CD4-positive, alpha-beta T cell treated with Interleukin-17A for 4 hours (primary cell): ENCODE results near the gene ADRM1.

Experiments
- DNase-seq: peaks from one replicate; pipeline ENCODE4 v3.0.0-alpha.2; 2020; ENCODE audit warnings: mixed read lengths

The ADRM1 gene

DNA sequence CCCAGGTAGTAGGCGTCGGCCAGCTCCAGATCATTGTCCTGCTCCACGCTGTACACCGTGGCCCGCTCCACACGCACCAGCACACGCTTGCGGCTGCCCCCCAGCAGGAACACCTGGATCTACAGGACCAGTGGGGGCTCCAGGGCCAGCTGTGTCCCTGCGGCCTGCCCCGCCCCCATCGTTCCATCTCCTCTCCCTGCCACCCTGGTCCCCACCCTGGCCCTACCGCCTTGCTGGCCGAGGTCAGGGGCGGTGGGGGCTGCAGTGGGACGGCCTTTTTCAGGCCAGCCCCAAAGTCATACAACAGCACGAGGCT is 9.8 kb downstream of the ADRM1 start:
- no peak for DNase-seq

GRCh38 chr20:62313021-62313420 is 10.2 kb downstream of the ADRM1 start:
- DNase-seq, result no peak

DNA sequence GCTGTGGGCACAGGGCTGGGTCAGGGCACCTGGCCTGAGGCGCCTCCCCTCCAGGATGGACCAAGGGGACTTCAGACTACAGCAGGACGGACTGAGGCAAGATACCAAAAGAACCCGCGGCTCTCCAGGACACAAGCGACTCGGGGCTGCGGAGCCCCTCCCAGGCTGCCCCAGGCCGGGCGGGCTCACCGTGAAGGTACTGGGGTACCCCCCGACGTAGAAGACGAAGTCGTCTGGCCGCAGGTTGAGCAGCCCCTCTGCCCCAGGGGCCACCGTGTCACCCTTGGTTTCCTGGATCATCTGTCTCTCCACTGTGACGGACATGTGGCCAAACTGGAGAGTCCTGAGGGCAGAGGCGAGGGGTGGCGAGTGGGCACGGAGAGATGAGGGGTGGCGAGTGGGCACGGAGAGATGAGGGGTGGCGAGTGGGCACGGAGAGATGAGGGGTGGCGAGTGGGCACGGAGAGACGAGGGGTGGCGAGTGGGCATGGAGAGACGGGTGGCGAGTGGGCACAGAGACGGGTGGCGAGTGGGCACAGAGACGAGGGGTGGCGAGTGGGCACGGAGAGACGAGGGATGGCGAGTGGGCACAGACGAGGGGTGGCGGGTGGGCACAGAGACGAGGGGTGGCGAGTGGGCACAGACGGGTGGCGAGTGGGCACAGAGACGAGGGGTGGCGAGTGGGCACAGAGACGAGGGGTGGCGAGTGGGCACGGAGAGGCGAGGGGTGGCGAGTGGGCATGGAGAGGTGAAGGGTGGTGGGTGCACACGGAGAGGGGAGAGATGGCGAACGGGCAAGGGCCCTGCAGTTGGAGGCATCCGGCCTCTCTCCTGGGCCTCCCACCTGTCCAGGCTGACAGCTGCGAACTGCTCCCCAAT is 10.9 kb downstream of the ADRM1 start:
- no peak for DNase-seq

GRCh38 chr20:62314339-62314638 is 11.5 kb downstream of the ADRM1 start:
- DNase-seq, result no peak

GRCh38 chr20:62314711-62315302 is 12.0 kb downstream of the ADRM1 start:
- no peak for DNase-seq

DNA sequence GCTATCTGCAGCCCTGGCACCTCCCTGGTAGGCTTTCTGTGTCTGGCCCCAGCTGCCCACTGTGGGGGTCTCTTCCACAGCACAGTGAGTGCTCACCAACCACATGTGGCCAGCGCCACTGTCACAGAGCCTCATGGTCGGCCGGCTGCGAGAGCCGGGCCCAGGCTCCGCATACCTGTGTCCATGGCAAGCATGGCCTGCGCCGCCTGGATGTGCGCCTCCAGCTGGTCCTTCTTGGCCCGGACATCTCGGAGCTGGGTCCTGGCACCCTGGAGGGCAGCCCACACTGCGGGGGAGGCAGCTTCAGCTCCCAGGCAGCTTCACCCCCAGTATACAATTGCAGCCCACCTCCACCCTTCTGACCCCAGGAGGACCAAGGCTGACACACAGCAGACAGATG is 13.0 kb downstream of the ADRM1 start:
- no peak for DNase-seq

GRCh38 chr20:62316331-62317166 is 13.8 kb downstream of the ADRM1 start:
- DNase-seq, result no peak

- DNase-seq, result no peak
Measured at GRCh38 chr20:62317167-62317655, 14.4 kb downstream of the ADRM1 start.

GRCh38 chr20:62318400-62319345 is 15.9 kb downstream of the ADRM1 start:
- DNase-seq, result no peak

- DNase-seq, result no peak
Measured at GRCh38 chr20:62319346-62319909, 16.6 kb downstream of the ADRM1 start.

- no peak for DNase-seq
Measured at GRCh38 chr20:62320581-62321354, 18.0 kb downstream of the ADRM1 start.

DNA sequence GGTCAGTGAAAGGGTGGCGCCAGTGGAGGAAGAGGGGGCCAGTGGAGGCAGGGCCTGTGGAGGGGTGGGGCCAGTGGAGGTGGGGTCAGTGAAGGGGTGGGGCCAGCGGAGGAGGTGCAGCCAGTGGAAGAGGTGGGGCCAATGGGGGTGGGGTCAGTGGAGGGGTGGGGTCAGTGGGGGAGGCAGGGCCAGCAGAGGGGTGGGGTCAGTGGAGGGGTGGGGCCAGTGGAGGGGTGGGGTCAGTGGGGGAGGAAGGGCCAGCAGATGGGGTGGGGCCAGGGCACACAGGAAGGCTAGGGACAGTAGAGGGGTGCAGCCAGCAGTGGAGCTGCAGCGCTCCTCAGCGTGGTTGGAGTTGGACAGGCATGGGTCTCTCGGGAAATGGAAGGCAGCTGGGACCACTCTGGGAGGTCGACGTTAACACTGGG is 18.7 kb downstream of the ADRM1 start:
- DNase-seq, result no peak

DNA sequence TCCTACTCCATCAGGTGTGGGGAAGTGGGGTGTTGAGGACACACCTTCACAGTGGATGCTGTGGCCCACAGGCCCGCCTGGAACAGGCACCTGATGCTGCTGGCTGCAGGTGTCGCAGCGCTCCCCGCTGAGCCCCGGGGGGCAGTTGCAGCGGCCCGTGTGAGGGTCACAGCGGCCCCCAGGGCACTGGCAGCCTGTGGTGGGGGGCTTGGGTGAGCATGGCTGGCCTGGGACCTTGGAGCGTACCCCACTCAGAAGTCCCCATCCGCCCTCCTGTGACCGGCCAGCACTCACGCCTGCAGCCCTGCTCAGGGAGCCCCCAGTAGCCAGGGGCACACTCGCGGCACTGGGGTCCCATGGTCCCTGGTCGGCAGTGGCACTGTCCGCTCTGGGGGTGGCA is 19.2 kb downstream of the ADRM1 start:
- no peak for DNase-seq

- no peak for DNase-seq
Measured at GRCh38 chr20:62322492-62323041, 19.8 kb downstream of the ADRM1 start.

DNA sequence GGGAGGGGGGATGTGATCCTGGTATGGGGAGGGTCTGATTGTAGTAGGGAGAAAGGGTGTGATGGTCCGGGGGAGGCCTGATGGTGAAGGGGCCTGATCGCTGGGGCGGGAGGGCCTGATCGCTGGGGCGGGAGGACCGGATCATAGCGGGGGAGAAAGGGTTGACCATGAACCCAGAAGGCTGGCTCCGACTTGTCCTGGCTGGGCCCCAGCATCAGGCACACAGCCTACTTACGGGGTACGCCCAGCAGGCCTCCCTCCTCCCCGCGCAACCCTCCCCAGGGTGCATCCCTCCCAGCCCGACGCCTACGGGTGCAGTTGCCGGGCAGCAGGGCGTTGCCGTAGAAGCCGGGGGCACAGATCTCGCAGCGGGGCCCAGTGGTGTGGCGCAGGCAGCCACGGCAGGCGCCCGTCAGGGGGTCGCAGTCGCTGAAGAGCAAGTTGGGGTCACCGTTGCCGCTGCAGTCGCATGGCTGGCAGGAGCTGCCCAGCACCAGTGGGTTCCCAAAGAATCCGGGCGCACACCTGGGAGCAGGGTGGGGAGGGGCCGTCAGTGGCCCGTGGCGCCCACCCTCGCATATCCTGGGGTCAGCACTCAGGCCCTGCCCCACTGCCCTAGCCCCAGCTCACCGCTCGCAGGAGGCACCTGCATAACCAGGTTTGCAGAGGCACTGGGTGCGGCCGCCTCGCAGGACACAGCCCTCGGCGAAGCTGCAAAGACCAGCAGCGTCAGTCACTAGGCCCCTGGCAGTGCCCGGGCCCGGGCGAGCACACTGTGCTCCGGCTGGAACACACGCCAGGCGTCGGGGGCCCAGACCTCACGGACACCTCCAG is 20.6 kb downstream of the ADRM1 start:
- no peak for DNase-seq

DNA sequence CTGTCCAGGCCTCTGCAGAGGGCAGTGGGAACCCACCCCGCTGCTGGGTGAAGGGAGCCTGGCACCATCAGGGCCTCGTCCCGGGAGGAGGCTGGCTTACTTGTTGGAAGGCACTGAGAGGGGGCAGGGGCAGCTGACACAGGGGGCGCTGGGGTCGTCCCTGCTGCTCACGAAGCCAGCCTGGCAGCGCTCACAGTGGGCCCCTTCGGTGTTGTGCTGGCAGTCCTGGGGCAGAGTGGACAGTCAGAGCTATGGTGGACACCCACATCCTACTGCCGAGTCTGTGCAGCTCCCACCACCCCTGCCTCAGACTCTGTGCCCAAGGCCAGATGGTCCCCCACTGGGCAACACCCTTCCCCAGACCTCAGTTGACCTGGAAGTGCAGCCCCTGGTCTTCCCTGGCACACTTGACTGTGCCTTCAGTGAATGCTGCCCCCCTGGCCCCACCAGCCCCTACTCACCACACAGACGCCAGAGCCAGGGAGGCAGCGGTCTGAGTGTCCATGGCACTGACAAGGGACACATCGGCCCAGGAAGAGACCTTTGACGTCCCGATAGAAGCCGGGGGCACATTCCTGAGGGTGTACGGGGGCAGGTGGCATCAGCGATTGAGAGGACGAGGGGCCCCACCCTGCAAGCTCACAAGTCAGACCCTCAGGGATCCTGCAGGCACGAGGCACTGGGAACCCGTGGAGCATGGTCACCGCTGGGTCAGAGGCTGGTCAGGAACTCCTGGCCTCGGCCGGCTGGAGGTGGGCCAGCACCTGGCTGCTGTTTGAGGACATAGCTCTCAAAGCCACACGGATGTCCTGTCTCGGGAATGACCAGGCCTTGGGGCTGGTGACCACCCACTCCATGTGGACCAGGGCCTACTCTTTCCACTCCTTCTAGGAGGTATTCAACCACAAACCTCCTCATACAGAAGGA is 21.4 kb downstream of the ADRM1 start:
- no peak for DNase-seq

- DNase-seq, result no peak
Measured at GRCh38 chr20:62325172-62325905, 22.5 kb downstream of the ADRM1 start.

GRCh38 chr20:62326559-62326958 is 23.8 kb downstream of the ADRM1 start:
- DNase-seq, result no peak
